HL-60/S4 treated with phorbol 12-myristate 13-acetate at 8.2 ng/mL for 4 days and 3 days (cell line): ENCODE measurements around the gene IL32.
"Not testable (repeated sequence)": the region's sequence is repeated elsewhere in the genome, so short reads cannot be mapped to it uniquely, and the experiment has no call there.

Source experiments
- in situ Hi-C: fragments of 300-500 bp; cut with MboI; formaldehyde crosslinking; loops from 2 replicates; pipeline ENCODE4 v1.15.0; 2022; ENCODE audit warnings: low sequenced_read_pairs

Gene IL32

DNA sequence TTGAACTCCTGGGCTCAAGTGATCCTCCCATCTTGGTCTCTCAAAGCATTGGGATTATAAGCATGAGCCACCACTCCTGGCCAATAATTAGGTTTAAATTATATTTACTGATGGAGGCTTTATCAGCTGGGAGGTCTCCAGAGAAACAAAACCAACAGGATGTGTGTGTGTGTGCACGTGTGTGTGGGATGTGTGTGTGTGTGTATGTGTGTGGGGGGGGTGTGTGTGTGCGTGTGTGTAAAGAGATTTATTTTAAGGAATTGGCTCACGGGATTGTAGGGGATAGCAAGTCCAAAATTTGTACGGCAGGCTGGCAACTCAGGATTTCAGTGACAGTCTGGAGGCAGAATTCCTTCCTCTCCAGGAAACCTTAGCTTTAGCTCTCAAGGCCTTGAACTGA, 14.4 kb upstream of the IL32 start:
- in situ Hi-C loops = no loop called here

DNA sequence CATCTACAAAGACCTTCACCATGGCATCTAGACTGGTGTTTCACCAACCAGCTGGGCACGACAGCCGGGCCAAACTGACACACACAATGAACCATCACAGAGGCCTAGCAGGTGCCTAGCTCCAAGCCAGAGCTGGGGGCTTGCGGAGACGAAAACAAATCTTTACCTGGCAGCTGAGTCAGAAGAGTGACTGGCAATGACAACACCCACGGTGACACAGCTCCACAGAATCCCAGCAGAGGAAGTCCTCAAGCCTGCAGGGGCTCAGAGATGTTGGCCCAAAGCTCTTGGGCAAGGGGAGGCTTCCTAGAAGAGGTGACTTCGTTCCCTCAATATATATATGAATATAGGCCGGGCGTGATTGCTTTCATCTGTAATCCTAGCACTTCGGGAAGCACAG, 13.9 kb upstream of the IL32 start:
- in situ Hi-C loops = no loop called here

DNA sequence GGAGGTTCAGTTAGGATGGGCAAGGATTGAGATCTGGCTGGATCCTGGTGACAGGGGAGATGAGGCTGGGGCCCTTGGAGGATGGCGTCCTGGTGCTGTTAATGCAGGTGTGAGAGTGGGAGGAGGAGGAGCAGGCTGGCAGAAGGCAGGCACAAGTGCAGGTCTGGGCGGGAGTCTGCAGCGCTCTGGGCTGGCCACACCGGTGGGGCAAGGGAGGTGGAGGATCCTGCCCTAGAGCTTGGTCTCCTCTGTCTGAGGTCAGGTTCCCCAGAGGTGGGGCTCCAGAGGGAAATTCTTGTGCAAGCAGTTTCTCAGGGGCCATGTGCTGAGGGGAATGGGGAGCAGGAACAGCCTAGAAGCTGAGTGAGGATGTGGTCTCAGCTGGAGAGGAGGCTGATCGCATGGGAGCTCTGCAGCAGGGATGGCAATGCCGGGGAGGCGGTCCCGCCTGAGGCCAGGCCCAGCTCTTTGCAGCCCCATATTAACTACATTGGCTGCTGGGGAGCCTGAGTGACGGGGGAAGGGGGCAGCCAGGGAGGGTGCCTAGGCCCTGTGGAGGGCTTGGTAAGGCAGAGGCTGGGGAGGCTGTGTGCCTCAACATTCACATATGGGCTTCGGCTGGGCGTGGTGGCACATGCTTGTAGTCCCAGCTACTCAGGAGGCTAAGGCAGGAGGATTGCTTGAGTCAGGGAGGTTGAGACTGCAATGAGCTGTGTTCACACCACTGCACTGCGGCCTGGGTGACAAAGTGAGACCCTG, 12.7 kb upstream of the IL32 start:
- in situ Hi-C loops = not testable (repeated sequence)

DNA sequence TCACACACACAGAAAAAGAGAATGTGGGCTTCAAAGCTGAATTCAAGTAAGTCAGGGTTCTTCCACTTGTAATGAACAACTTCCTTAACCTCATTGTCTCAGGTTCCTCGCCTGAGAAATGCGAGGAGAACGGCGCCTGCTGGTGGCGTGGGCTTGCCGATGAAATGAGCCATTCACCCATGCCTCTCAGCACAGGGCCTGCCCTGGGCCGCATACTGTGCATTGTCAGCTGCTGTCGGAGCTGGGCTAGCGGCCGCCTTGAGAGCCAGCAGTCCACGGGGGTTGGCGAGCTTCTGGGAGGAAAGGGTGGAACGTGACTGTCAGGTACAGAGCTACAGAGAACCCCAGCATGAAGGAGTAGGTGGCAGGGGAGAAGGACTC, 12.1 kb upstream of the IL32 start:
- in situ Hi-C loops = not testable (repeated sequence)

DNA sequence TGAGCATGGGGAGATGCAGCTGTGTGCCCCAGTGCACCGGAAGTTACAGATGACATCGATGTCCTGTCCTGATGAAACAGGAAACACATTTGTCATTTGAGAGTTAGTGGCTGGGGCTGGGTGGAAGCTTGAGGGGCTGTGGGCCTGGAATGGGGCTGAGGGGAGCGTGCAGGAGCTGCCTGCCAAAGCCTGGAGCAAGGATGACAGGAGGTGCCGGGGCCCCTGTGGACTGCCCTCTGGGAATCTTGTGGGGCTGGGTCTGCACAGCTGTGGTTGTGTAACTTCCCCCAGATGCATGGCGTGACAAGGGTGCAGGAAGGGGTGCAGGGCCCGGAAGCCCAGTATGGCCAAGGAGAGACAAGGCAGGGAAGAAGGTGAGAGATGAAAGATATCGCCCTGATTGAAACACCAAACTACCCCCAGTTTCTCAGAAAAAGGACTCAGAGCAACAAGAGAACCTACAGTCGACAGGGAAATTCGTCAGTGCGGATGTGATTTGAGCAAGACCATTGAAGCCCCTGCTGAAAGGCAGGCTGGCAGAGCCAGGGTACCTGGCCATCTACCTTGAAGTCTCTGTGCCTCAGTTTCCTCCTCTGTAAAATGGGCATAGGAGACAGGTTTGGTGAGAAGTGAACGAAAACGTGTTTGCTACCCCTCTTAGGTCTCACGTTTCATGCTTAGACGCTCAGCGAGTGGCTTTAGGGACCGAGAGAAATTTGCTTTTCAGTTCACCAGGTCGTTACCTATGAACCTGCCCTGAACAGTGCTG, 10.3 kb upstream of the IL32 start:
- in situ Hi-C loops = no loop called here

DNA sequence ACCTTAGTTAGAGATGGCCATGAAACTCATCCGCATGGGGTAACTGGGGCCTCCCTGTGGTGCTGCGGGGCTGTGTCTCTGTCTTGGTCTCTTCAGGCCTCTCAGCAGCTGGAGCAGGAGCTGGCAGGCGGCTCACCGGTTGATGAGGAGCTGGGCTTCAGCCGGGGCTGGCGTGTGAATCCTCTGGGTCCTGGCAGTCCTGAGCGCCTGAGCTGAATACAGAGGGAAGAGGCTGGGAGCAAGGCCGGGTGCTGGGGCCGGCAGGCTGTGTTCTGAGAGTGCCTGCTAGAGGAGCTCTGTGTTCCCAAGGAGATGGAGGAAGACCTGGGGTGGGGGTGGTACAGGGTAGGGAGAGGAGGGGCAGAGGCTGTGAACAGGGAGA, 9.7 kb upstream of the IL32 start:
- in situ Hi-C loops = not testable (repeated sequence)

DNA sequence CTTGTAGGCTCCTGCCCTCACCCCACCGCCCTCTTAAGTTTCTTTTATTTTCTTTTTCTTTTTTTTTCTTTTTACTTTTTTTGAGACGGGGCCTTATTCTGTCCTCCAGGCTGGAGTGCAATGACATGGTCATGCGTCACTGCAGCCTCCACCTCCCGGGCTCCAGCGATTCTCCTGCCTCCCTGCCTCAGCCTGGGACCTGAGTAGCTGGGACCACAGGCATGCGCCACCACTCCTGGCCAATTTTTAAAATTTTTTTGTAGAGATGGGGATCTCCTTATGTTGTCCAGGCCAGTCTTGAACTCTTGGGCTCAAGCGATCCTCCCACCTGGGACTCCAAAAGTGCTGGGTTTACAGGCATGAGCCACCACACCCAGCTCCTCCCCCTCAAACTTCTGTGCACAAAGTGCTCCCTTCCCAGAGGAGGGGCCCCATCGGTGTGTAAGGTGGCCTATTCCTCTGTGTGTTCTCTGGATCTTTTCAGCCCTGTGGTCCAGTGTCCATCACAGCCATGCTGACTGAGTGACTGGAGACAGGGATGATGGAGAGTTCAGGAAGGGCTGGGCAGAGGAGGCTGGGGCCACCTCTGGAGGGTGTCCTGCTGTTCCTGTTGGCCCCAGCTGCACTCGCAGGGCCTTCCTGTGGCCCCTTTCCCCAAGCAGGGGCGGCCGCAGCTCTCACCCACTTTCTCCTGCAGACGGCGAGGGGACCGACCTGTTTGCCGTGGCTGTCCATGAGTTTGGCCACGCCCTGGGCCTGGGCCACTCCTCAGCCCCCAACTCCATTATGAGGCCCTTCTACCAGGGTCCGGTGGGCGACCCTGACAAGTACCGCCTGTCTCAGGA, 8.9 kb upstream of the IL32 start:
- in situ Hi-C loops = no loop called here

DNA sequence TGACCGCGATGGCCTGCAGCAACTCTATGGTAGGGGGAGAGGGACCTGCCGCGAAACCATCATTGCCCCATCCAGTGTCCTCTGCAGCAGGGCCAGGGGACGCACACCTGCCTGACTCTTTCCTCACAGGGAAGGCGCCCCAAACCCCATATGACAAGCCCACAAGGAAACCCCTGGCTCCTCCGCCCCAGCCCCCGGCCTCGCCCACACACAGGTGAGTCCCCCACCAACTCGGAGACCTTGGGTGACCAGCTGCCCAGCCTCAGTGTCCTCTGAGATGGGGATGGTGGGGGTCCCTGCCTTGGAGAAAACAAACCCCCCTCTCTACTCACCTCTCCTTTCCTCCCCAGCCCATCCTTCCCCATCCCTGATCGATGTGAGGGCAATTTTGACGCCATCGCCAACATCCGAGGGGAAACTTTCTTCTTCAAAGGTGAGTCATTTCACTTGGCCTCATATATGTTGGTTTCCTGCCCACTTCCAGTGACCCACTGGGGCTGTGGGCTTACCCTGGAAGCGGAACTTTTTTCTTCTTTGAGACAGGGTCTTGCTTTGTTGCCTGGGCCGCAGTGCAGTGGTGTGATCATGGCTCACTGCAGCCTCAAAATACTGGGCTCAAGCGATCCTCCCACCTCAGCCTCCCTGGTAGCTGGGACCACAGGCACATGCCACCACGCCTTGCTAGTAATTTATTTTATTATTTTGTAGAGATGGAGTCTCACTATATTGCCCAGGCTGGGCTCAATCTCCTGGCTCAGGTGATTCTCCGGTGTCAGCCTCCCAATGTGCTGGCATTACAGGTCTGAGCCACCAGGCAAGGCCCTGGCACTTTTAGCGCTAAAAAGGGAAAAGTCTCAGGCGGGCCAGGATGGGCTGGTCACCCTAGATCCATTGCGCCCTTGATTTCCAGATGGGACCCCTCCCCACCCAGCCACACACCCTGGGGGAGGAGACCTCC, 8.0 kb upstream of the IL32 start:
- in situ Hi-C loops = no loop called here

DNA sequence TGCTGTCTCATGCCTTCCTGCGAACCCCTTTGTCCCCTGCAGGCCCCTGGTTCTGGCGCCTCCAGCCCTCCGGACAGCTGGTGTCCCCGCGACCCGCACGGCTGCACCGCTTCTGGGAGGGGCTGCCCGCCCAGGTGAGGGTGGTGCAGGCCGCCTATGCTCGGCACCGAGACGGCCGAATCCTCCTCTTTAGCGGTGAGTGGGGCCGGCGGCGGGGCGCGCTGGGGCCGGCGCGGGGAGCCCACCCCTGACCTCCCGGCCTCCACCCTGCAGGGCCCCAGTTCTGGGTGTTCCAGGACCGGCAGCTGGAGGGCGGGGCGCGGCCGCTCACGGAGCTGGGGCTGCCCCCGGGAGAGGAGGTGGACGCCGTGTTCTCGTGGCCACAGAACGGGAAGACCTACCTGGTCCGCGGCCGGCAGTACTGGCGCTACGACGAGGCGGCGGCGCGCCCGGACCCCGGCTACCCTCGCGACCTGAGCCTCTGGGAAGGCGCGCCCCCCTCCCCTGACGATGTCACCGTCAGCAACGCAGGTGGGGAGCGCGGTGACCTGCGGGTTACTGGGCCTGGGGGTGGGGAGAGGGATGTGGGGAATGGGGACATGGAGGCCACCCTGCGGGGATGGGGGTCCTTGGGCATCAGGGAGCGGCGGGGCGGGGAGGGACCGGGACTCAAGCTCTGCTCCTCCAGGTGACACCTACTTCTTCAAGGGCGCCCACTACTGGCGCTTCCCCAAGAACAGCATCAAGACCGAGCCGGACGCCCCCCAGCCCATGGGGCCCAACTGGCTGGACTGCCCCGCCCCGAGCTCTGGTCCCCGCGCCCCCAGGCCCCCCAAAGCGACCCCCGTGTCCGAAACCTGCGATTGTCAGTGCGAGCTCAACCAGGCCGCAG, 7.1 kb upstream of the IL32 start:
- in situ Hi-C loops = no loop called here

DNA sequence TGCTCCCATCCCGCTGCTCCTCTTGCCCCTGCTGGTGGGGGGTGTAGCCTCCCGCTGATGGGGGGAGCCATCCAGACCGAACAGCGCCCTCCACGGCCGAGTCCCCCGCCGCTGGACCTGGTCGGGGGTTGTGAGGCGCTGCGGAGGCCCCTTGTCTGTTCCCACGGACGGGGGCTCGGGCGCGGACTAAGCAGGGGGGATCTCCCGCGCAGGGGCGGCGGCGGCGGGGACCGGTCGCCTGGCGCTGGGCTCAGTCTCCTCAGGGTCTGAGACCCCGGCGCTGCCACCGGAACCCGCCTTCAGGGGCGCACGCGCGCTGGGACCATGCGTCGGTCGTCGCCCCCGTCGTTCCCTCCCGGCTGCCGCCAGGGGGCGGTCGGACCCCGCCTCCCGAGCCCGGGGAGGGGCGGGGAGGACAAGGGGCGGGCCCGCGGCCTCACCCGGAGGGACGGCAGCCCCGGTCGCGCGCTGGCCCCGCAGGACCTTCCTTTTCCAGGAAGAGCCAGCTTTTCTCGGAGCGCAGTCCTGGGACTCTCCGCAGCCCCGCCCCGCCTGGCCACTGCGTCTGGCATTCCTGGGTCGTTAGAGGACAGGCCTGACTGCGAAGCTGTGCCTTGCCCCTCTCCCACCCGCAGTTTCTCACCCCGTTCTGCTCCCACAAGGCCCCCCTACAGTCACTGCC, 6.3 kb upstream of the IL32 start:
- in situ Hi-C loops = no loop called here

DNA sequence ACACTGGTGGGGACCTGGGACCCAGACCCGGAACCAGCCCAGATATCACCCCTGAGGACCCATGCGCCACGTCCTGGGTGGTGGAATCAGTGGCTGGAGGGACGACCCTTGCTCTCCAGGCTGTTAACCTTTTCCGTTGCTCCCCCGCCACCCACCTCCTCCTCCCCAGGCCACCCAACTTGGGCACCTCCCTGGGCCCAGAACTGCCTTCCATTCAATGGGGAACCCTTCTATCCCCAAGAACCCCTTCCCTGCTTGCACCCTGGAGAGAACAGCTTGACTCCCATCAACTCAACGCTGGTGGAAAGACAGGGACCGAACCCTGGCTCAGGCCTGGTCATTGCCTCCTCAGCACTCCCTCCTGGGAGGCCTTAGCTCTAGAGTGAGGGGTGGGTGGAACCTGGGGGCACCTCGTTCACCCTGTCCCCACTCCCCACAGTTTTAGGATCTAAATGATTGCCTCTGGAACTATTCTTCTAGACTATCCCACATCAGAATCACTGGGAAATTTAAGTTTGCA, 5.7 kb upstream of the IL32 start:
- in situ Hi-C loops = no loop called here

DNA sequence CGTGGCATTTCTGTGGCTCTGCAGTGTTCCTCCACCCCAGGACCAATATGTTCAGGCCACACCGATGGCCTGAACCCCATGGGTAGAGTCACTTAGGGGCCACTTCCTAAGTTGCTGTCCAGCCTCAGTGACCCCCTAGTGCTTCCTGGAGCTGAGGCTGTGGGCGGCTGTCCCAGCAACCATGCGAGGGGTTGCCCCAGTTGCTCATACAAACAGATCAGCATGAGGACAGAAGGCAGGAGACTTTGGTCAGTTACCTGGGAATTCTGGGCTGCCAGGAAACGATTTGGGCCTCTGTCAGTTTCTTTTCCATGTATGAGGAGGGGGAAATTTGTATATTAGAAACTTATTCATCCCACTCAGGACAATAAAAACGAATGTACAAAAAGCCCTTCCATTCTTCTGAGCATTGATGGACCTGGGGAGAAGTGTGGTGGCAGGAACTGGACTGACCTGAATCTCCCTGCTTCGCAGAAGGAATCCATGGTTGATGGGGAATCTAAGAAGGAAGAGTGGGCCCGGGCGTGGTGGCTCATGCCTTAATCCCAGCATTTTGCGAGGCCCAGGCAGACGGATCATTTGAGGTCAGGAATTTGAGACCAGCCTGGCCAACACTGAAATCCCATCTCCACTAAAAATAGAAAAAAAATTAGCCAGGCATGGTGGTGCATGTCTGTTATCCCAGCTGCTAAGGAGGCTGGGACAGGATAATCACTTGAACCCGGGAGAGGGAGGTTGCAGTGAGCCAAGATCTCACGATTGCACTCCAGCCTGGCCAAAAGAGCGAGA, 4.9 kb upstream of the IL32 start:
- in situ Hi-C loops = no loop called here

DNA sequence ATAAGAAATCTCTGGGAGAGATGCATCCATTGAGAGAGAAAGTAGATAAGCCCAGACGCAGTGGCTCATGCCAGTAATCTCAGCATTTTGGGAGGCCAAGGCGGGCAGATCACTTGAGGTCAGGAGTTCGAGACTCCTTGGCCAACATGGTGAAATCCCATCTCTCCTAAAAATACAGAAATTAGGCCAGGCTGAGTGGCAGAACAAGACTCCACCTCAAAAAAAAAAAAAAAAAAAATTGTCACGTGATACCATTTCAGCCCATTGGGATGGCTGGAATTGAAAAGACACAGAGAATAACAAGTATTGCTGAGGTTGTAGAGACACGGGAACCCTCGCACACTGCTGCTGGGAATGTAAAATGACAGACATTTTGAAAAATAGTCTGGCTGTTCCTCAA, 2.9 kb upstream of the IL32 start:
- in situ Hi-C loops = no loop called here

DNA sequence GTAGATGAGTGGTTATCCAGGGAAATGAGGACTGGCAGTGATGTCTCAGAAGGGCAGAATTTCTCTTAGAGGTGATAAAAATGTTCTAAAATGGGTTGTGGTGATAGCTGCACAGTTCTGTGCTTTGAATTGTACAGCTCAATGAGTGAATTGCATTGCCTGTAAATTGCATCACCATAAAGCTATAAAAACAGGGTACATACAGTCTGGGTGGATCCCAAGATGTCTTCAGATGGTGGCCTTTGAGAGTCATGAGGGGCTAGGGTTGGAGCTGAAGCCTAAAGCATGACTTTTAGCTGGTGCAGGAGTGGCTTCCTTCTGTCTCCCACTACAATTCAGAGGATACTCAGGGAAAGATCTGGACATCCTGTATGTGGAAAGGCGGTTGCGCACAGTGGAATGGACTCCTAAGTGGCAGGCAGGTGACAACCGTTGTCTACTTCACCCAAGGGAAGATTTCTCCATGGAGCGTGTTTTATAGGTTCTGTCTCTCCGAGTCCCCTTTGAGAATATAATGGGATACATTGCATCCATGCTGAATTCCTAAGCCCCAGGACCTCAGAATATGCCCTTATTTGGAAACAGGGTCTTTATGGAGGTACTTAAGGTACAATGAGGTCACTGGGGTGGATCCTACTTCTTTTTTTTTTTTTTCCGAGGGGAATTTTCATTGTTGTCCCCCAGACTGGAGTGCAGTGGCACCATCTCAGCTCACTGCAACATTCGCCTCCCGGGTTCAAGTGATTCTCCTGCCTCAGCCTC, 1.6 kb upstream of the IL32 start:
- in situ Hi-C loops = no loop called here

DNA sequence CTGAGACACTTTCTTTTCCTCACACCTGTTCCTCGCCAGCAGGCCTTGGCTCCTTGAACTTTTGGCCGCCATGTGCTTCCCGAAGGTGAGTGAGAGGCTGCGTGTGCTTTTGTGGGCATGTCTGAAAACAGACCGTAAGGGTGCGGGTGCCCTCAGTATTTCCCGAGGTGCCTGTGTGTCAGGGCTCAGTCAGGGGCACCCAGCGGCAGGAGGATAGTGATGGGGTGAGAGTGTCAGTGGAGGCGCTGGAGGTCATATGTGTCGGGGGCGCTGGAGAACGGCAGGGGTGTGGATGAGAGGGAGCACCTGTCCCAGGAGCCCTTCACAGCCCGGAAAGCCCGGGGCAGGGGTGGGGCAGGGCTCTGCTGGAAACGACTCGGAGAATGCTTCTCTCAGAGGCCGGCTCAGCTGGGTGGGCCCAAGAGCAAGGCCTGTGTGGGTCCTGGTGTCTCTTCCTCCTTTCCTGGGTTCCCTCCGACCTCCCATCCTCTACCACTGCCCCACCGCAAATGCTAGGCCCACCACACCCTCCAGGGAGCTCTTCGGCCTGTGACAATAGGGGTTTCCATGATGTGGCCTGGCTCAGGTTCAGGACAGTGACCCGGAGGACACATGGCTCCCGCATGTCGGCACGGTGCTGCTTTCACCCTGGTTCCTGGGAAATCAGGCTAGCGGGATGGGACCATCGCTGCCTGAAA, 451 bp downstream of the IL32 start:
- in situ Hi-C loops = no loop called here

DNA sequence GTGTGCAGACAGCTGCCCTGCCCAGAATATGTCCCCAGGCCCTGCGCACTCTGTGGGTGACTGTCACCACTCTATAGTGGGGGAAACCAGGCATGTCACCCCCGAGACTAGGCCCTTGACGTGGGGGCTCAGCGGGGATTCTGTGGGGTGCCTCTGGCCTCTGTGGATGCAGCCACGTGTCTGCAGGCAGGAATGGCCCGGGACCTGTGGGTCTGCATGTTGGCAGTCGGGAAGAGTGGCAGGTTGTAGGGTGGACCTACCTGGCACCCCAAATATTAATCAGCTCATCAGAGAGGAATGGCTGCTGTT, 954 bp downstream of the IL32 start:
- in situ Hi-C loops = no loop called here

DNA sequence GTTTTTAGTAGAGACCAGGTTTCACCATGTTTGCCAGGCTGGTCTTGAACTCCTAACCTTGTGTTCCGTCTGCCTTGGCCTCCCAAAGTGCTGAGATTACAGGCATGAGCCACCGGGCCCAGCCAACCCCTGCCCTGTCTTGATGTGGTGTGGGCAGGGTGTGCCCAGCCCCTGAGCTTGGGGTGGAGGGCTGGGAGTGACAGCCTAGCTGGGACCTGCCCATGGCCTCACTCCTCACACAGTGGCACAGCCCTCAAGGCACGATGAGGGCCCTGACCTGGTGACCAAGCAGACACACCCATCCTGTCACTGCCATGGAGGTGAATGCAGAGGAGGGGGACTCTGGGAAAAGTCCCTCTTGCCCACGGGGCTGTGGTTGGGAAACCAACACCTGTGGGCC, 3.0 kb downstream of the IL32 start:
- in situ Hi-C loops = no loop called here
